NCI-H1417 treated with DMSO at 0.1 percent for 48 hours (cell line): ENCODE measurements around the gene DDX20.
"Not testable (repeated sequence)": the region's sequence is repeated elsewhere in the genome, so short reads cannot be mapped to it uniquely, and the experiment has no call there.

ENCODE experiments used
- DNase-seq: peaks from one replicate; lab custom pipeline; 2025; lab: John Stamatoyannopoulos, UW

The DDX20 gene

GRCh38 chr1:111792249-111792648 lies 36.5 kb downstream of the DDX20 start:
- DNase-seq: no peak

GRCh38 chr1:111793923-111794322 lies 38.2 kb downstream of the DDX20 start:
- no peak for DNase-seq

- no peak for DNase-seq
Measured at GRCh38 chr1:111795401-111795800, 39.7 kb downstream of the DDX20 start.

GRCh38 chr1:111798580-111798979 lies 42.9 kb downstream of the DDX20 start:
- DNase-seq: no peak

- not testable (repeated sequence) for DNase-seq
Measured at GRCh38 chr1:111799722-111800121, 44.0 kb downstream of the DDX20 start.

GRCh38 chr1:111801071-111801850 lies 45.6 kb downstream of the DDX20 start:
- no peak for DNase-seq

- DNase-seq: no peak
Measured at GRCh38 chr1:111802110-111802509, 46.4 kb downstream of the DDX20 start.

GRCh38 chr1:111802984-111803383 lies 47.3 kb downstream of the DDX20 start:
- no peak for DNase-seq

- peak; percentile 8 for DNase-seq
Measured at GRCh38 chr1:111803951-111804350, 48.2 kb downstream of the DDX20 start.

- DNase-seq: no peak
Measured at GRCh38 chr1:111804776-111805175, 49.1 kb downstream of the DDX20 start.

GRCh38 chr1:111805251-111805650 lies 49.5 kb downstream of the DDX20 start:
- DNase-seq: no peak

- no peak for DNase-seq
Measured at GRCh38 chr1:111811891-111812290, 56.2 kb downstream of the DDX20 start.

- DNase-seq: no peak
Measured at GRCh38 chr1:111812306-111812705, 56.6 kb downstream of the DDX20 start.

GRCh38 chr1:111813440-111814304 lies 58.0 kb downstream of the DDX20 start:
- no peak for DNase-seq

GRCh38 chr1:111814305-111814628 lies 58.6 kb downstream of the DDX20 start:
- DNase-seq: no peak

- DNase-seq: no peak
Measured at GRCh38 chr1:111814642-111815041, 58.9 kb downstream of the DDX20 start.
